ENCODE measurements around the gene NHS.

The NHS gene

GRCh38 chrX:17425551-17425950 lies 50.6 kb downstream of the NHS start:
- no peak for TF ChIP-seq REST (IDR thresholded peaks at IDR 0.05; ENCODE audit: insufficient read depth in 1 of 2, low read depth in 2 of 2, low read length in 2 of 2)
- TF ChIP-seq FOXP2 (optimal IDR thresholded peaks at IDR 0.05; ENCODE audit: borderline replicate concordance, extremely low read depth, extremely low read length, insufficient read depth): no peak
- no peak for TF ChIP-seq POLR2AphosphoS5 (IDR thresholded peaks at IDR 0.05; ENCODE audit: low read depth, low read length)
- no peak for TF ChIP-seq TAF1 (IDR thresholded peaks at IDR 0.05; ENCODE audit: borderline replicate concordance, insufficient read depth, low read length)
- no peak for TF ChIP-seq SIN3A (IDR thresholded peaks at IDR 0.05; ENCODE audit: borderline replicate concordance, insufficient read depth, low read length)

GRCh38 chrX:17431171-17431570 lies 56.2 kb downstream of the NHS start:
- TF ChIP-seq POLR2AphosphoS5 (IDR thresholded peaks at IDR 0.05; ENCODE audit: low read depth, low read length) (no peak), FOXP2 (optimal IDR thresholded peaks at IDR 0.05; ENCODE audit: borderline replicate concordance, extremely low read depth, extremely low read length, insufficient read depth) (no peak), TAF1 (IDR thresholded peaks at IDR 0.05; ENCODE audit: borderline replicate concordance, insufficient read depth, low read length) (no peak), SIN3A (IDR thresholded peaks at IDR 0.05; ENCODE audit: borderline replicate concordance, insufficient read depth, low read length) (no peak), REST (IDR thresholded peaks at IDR 0.05; ENCODE audit: insufficient read depth in 1 of 2, low read depth in 2 of 2, low read length in 2 of 2) (no peak)

- no peak for TF ChIP-seq TAF1 (IDR thresholded peaks at IDR 0.05; ENCODE audit: borderline replicate concordance, insufficient read depth, low read length)
These were observed 57.2 kb downstream of the NHS start for GRCh38 chrX:17432158-17432557.

- TF ChIP-seq REST (IDR thresholded peaks at IDR 0.05; ENCODE audit: insufficient read depth in 1 of 2, low read depth in 2 of 2, low read length in 2 of 2) (no peak), TAF1 (IDR thresholded peaks at IDR 0.05; ENCODE audit: borderline replicate concordance, insufficient read depth, low read length) (no peak), FOXP2 (optimal IDR thresholded peaks at IDR 0.05; ENCODE audit: borderline replicate concordance, extremely low read depth, extremely low read length, insufficient read depth) (no peak), POLR2AphosphoS5 (IDR thresholded peaks at IDR 0.05; ENCODE audit: low read depth, low read length) (no peak), SIN3A (IDR thresholded peaks at IDR 0.05; ENCODE audit: borderline replicate concordance, insufficient read depth, low read length) (no peak)
These were observed 59.0 kb downstream of the NHS start for GRCh38 chrX:17433965-17434364.

GRCh38 chrX:17435476-17435875 lies 60.5 kb downstream of the NHS start:
- TF ChIP-seq SIN3A (IDR thresholded peaks at IDR 0.05; ENCODE audit: borderline replicate concordance, insufficient read depth, low read length) (no peak), TAF1 (IDR thresholded peaks at IDR 0.05; ENCODE audit: borderline replicate concordance, insufficient read depth, low read length) (no peak), REST (IDR thresholded peaks at IDR 0.05; ENCODE audit: insufficient read depth in 1 of 2, low read depth in 2 of 2, low read length in 2 of 2) (no peak), POLR2AphosphoS5 (IDR thresholded peaks at IDR 0.05; ENCODE audit: low read depth, low read length) (no peak), FOXP2 (optimal IDR thresholded peaks at IDR 0.05; ENCODE audit: borderline replicate concordance, extremely low read depth, extremely low read length, insufficient read depth) (no peak)

Data from PFSK-1 (cell line).